ENCODE data around the gene PRKACA.
"Not testable (repeated sequence)": the region's sequence is repeated elsewhere in the genome, so short reads cannot be mapped to it uniquely, and the experiment has no call there.

The PRKACA gene

DNA sequence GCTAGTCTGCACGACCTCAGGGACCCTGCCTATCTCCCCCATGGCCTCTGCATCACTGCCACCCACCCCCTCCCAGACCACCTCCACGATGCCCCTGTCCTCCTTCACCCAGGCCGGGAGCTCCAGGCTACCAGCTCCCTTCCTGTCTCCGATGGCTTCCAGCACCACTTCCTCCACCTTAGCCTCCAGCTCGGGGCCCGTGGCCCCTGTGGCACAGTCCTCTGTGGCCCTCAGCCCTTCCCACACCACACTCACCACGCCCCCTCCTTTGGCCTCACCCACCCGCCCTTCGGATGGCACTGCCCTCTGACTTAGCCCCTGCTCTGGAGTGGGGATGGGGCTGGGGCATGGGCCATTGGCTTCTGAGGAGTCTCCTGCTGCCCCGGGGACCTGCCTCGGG is 62.8 kb downstream of the PRKACA start:
- no peak for DNase-seq (ENCODE audit: insufficient read length, low spot score)
- FAIRE-seq = no peak
- no peak for TF ChIP-seq POLR2A (IDR thresholded peaks at IDR 0.05; ENCODE audit: low read depth, low read length)

GRCh38 chr19:14054099-14054498 is 63.5 kb downstream of the PRKACA start:
- FAIRE-seq (no peak), DNase-seq (ENCODE audit: insufficient read length, low spot score) (no peak)
- no peak for TF ChIP-seq POLR2A (IDR thresholded peaks at IDR 0.05; ENCODE audit: low read depth, low read length)

DNA sequence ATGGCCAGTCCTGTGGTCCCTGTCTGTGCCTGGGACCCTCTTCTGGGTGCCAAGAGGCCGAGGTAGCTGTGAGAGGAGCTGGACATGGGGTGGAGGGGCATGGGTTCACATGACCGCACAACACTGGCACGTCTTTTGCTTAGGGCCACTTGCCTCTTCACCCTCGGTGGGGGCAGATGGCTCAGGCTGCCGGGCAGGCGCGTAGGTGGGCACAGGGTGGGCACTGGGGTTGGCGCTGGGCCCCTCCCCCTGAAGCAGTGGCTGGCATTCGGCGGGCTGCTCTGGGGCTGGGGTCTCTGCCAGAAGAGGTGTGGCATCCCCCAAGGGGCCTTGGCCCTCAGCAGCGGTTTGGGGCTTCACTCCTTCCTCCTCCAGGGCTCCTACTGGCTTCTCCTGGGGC is 64.1 kb downstream of the PRKACA start:
- DNase-seq (ENCODE audit: insufficient read length, low spot score) (no peak), FAIRE-seq (no peak)
- TF ChIP-seq POLR2A (IDR thresholded peaks at IDR 0.05; ENCODE audit: low read depth, low read length) = no peak

- DNase-seq (ENCODE audit: insufficient read length, low spot score) (no peak), FAIRE-seq (no peak)
- TF ChIP-seq POLR2A (IDR thresholded peaks at IDR 0.05; ENCODE audit: low read depth, low read length) = no peak
These were observed 64.5 kb downstream of the PRKACA start for GRCh38 chr19:14053032-14053431.

DNA sequence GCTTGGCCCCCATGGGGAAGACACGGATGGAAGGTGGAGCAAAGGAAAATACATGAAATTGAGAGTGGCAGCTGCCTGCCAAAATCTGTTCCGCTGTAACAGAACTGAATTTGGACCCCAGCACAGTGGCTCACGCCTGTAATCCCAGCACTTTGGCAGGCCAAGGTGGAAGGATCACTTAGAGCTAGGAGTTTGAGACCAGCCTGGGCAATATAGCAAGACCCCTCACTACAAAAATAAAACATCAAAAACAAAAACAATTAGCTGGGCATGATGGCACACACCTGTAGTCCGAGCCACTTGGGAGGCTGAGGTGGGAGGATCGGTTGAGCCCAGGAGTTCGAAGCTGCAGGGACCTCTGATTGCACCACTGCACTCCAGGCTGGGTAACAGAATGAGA is 65.1 kb downstream of the PRKACA start:
- TF ChIP-seq POLR2A (IDR thresholded peaks at IDR 0.05; ENCODE audit: low read depth, low read length) = no peak
- FAIRE-seq (no peak), DNase-seq (ENCODE audit: insufficient read length, low spot score) (no peak)

DNA sequence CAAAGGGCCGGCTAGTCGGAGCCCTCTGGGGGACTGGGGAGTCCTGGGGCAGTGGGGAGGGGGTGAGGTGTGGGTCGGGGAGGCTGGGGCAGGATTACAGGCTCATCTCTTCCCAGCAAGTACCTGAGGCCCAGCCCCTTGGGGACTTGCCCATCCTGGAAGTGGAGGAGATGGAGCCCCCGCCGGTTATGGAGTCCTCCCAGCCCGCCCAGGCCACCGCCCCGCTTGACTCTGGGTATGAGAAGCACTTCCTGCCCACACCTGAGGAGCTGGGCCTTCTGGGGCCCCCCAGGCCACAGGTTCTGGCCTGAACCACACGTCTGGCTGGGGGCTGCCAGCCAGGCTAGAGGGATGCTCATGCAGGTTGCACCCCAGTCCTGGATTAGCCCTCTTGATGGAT is 65.6 kb downstream of the PRKACA start:
- DNase-seq (ENCODE audit: insufficient read length, low spot score) = no peak
- TF ChIP-seq POLR2A (IDR thresholded peaks at IDR 0.05; ENCODE audit: low read depth, low read length) = no peak
- FAIRE-seq = no peak

- not testable (repeated sequence) for DNase-seq (ENCODE audit: insufficient read length, low spot score); FAIRE-seq
These were observed 66.6 kb downstream of the PRKACA start for GRCh38 chr19:14050961-14051360.

DNA sequence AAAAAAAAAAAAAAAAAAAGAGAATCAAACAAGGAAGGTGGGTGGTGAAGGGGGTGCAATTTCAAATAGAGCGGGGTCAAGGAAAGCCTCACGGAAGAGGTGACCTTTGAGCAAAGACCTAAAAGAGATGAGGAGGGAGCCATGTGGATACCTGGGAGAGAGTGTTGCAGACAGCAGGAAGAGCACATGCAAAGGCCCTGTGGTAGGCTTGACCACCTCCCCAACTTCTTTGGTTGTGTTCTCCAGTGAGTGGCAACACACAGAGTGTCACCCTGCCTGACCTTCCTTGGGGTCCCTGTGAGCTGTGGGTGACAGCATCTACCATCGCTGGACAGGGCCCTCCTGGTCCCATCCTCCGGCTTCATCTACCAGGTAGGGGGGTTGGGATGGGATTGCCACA is 67.0 kb downstream of the PRKACA start:
- TF ChIP-seq POLR2A (IDR thresholded peaks at IDR 0.05; ENCODE audit: low read depth, low read length) = no peak
- DNase-seq (ENCODE audit: insufficient read length, low spot score) (no peak), FAIRE-seq (no peak)

GRCh38 chr19:14048443-14049153 is 69.0 kb downstream of the PRKACA start:
- TF ChIP-seq POLR2A (IDR thresholded peaks at IDR 0.05; ENCODE audit: low read depth, low read length) = no peak
- FAIRE-seq = no peak
- peak; percentile 59 for DNase-seq (ENCODE audit: insufficient read length, low spot score)

- FAIRE-seq; DNase-seq (ENCODE audit: insufficient read length, low spot score): not testable (repeated sequence)
These were observed 69.7 kb downstream of the PRKACA start for GRCh38 chr19:14047866-14048265.

GRCh38 chr19:14042659-14043608 is 74.6 kb downstream of the PRKACA start:
- DNase-seq (ENCODE audit: insufficient read length, low spot score) = peak; percentile 60
- FAIRE-seq = not testable (repeated sequence)
